Kidney epithelial cell (primary cell): Measurements from ENCODE around the gene TRIM38. TPM values are rescaled to one million over a fixed set of nuclear protein-coding genes. Genes with fewer than 3 reads are reported as not detected.

Experiments
- DNase-seq: peaks from one replicate; pipeline ENCODE4 v3.0.0-alpha.2; 2010; ENCODE audit warnings: low read depth
- H3K27me3 ChIP-seq: 2 replicates; pipeline ENCODE4 v1.6.0; 2011; ENCODE audit warnings: low read length; ENCODE audit not compliant: control insufficient read depth, insufficient read depth
- H3K36me3 ChIP-seq: 2 replicates; pipeline ENCODE4 v1.5.1; 2011; ENCODE audit warnings: low read length; ENCODE audit not compliant: control insufficient read depth, insufficient read depth
- H3K4me3 ChIP-seq: 2 replicates; pipeline ENCODE4 v1.5.1; 2011; ENCODE audit warnings: low read depth, mild to moderate bottlenecking, control low read depth, low read length
- total RNA-seq: library from RNA; depleted of rRNA; stranded (reverse); fragments of >200 nt; gene quantifications from 2 replicates; pipeline ENCODE4 v1.2.3, GENCODE V29; 2015
- TF ChIP-seq, protein P1 (sequence below): IDR thresholded peaks from 2 replicates; pipeline ENCODE4 v1.5.1; 2011; ENCODE audit warnings: mild to moderate bottlenecking, moderate library complexity, low read length, control low read depth, inconsistent platforms; ENCODE audit not compliant: insufficient read depth, poor library complexity, severe bottlenecking

Gene TRIM38
- total RNA-seq, 1 donor from 2014 or later, result 4.5 TPM

DNA sequence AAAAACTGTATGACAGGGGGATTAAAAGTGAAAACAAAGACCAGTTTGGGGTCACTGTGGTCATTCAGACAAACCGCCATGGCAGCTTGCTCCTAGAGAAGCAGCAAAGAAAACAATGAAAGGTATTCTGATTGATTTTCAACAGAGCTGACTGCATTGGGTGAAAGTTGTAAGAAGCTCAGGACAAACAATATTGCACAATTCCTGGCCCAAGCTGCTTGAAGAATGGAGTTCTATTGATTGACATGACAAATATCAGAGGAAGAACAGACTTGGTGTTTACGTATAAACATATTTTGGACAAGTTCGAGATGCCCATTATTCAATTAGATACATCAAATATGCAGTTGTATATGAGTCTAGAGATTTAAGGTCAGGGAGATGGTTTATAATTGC, 62.0 kb downstream of the TRIM38 start:
- DNase-seq, result no peak
- TF ChIP-seq, protein P1, sequence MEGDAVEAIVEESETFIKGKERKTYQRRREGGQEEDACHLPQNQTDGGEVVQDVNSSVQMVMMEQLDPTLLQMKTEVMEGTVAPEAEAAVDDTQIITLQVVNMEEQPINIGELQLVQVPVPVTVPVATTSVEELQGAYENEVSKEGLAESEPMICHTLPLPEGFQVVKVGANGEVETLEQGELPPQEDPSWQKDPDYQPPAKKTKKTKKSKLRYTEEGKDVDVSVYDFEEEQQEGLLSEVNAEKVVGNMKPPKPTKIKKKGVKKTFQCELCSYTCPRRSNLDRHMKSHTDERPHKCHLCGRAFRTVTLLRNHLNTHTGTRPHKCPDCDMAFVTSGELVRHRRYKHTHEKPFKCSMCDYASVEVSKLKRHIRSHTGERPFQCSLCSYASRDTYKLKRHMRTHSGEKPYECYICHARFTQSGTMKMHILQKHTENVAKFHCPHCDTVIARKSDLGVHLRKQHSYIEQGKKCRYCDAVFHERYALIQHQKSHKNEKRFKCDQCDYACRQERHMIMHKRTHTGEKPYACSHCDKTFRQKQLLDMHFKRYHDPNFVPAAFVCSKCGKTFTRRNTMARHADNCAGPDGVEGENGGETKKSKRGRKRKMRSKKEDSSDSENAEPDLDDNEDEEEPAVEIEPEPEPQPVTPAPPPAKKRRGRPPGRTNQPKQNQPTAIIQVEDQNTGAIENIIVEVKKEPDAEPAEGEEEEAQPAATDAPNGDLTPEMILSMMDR, result no peak
- H3K27me3 ChIP-seq, result no peaks in the 10 kb centered on the region
- no peaks in the 10 kb centered on the region for H3K36me3 ChIP-seq
- H3K4me3 ChIP-seq, result no peak overlapping the region

DNA sequence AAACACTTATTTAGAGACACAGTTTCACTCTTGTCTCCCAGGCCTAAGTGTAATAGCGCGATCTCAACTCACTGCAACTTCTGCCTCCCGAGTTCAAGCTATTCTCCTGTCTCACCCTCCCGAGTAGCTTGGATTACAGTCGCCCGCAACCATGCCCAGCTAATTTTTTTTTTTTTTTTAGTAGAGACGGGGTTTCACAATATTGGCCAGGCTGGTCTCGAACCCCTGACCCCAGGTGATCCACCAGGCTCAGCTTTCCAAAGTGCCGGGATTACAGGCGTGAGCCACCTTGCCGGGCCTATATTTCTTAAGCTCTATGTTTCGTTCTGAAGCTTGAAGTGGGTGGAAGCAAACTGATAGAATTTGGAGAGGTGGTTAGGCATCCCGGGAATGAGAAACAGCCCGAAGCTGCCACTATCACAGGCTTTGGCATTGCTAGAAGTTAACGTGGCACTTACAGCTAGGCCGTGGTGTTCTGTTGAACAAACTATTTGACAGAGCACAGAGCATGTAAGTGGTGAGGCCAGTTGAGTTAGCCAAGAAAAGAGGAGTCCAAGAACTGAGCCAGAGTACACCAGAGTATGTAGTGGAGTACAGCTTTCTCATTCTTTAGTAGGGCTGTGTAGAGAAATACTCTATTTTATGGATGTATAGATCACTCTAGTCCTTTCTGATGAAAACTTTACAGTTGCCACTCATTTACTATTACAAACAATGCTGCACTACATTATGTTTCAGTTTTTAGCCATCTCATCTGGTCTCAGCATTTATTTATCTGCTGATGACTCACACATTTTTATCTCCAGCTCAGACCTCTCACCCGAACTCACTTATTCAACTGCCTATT, 62.7 kb downstream of the TRIM38 start:
- TF ChIP-seq, protein P1, result no peak
- no peak for DNase-seq
- Histone ChIP-seq H3K27me3 (no peaks in the 10 kb centered on the region), H3K36me3 (no peaks in the 10 kb centered on the region), H3K4me3 (no peak overlapping the region)

DNA sequence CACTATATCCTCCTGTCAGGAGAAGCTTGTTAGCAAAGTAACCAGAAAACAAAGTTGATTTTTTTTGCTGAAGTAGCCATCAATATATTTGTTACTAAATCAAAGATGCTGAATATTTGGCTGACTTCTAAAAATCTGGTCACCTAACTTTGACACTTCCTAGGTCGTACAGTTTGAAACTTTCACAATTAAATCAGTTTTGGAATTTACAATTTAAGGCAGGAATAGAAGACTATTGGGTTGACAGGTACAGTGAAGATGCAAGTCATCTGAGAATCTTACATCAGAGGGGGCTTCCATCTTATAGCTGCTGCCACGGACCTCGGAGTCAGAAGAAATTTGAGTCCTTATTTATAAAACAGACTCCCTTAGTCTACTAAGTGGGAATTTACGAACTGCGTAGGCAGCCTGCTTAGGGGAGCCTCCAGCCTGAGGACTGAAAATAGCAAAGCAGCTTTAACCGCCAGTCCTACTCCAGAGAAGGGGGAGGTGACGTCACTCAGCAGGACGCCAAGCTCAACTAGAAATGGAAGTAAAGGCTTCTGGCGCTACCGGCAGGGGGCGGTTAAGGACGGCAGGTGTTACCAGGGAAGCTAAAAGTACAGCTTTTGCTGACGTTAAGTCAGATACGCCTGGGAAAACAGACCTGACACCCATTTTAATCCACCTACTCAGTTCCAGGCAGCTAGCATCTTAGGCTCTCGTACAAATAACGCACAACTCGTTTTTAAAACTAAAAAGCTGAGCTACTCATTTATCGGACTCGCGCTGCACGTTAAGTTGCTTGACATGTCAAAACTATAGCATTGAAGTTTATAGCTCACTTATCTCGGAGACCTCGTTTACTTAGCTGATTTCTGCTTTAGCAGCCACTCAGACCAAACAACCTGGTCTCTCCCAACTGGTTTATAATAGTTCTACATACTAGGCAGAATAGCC, 63.6 kb downstream of the TRIM38 start:
- Histone ChIP-seq H3K4me3 (peak overlapping the region; percentile 61), H3K27me3 (no peaks in the 10 kb centered on the region), H3K36me3 (no peaks in the 10 kb centered on the region)
- TF ChIP-seq, protein P1, result peak; percentile 96
- peak; percentile 93 for DNase-seq

DNA sequence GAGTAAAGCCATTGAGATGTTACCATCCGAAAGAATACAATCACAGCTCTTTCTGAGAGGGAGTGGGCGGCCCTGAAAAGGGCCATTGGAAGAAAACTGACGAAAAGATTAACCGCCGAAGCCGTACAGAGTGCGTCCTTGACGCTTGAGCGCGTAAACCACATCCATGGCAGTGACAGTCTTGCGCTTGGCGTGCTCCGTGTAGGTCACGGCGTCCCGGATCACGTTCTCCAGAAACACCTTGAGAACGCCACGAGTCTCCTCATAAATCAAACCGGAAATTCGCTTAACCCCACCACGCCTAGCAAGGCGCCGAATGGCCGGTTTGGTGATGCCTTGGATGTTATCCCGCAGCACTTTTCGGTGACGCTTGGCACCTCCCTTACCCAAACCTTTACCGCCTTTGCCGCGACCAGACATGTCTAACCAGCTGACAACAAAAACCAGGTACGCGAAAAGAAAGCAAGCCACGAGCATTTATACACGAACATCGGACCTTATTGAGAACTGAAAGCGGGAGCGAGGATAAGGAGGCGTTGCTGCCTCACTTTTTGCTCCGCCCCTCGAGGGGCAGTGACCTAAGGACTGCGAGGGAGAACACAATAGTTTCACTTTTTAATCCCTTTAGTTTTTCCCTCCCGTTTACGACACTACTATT, 64.4 kb downstream of the TRIM38 start:
- no peak for DNase-seq
- H3K4me3 ChIP-seq, result peak overlapping the region; percentile 61
- H3K27me3 ChIP-seq, result no peaks in the 10 kb centered on the region
- TF ChIP-seq, protein P1, result no peak
- no peaks in the 10 kb centered on the region for H3K36me3 ChIP-seq

DNA sequence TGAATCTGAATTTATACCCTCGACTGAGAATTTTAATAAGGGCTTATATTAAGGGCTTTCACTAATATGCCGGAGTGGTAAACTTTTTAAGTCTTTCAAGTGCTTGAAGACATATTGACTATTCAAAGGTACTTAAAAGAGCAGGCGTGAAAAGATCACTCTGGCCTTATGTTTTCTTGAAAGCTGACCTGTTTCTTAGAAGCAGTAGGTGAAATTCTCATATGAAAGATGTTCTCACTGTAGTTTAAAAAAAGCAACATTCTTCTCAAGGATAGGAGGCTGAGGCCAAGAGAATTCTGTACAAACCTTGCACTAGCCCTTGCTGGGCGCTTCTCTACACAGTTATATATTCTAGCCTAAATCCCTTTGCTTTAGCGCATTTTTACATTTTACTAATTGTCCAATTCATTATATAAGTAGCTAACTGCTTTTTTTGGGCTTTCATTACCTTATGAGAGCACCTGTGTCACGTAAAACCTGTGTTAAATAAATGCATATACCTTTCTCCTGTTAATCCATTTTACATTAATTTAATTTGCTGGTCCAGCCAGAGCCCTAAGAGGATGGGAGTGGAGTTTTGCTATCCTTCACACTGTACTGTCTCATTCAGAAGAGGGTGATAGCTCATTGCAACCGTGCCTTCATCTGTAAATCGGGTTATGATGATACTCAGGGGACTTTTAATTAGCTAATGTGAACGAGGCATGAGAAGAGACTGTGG, 65.0 kb downstream of the TRIM38 start:
- Histone ChIP-seq H3K36me3 (no peaks in the 10 kb centered on the region), H3K4me3 (peak overlapping the region; percentile 61), H3K27me3 (no peaks in the 10 kb centered on the region)
- TF ChIP-seq, protein P1, result no peak
- DNase-seq, result no peak
